NOMO-1 (cell line): ENCODE data around the gene SLC38A9.
A peak's percentile ranks its signal among the peaks of the same experiment; 100 is the strongest.
"Not testable (repeated sequence)": the region's sequence is repeated elsewhere in the genome, so short reads cannot be mapped to it uniquely, and the experiment has no call there.

Experiments
- DNase-seq, 2 experiments: peaks; one replicate each; lab custom pipeline; 2025; ENCODE audit not compliant: unreplicated experiment in 2 of 2; lab: John Stamatoyannopoulos, UW

The SLC38A9 gene

GRCh38 chr5:55712023-55712859 lies at the start of gene SLC38A9:
Gene SLC38A9 (minus strand): TSS chr5:55712324. CDS start chr5:55697958, 14,366 bp downstream.
- DNase-seq = peak; percentile 95 to 97

GRCh38 chr5:55761721-55762120 lies 49.6 kb upstream of the SLC38A9 start:
- not testable (repeated sequence) for DNase-seq

- no peak for DNase-seq
Observed at GRCh38 chr5:55758714-55759113, 46.6 kb upstream of the SLC38A9 start.

GRCh38 chr5:55758231-55758630 lies 46.1 kb upstream of the SLC38A9 start:
- DNase-seq = no peak

GRCh38 chr5:55750499-55750898 lies 38.4 kb upstream of the SLC38A9 start:
- DNase-seq = no peak

GRCh38 chr5:55750063-55750462 lies 37.9 kb upstream of the SLC38A9 start:
- no peak for DNase-seq

- no peak for DNase-seq
Observed at GRCh38 chr5:55749387-55749786, 37.3 kb upstream of the SLC38A9 start.

- no peak for DNase-seq
Observed at GRCh38 chr5:55747778-55748318, 35.7 kb upstream of the SLC38A9 start.

GRCh38 chr5:55742778-55743177 lies 30.7 kb upstream of the SLC38A9 start:
- no peak for DNase-seq

- DNase-seq = no peak
Observed at GRCh38 chr5:55737793-55738192, 25.7 kb upstream of the SLC38A9 start, which contains the start of gene DDX4. Gene DDX4 (plus strand): TSS chr5:55738061. CDS start chr5:55738964, 903 bp downstream.

GRCh38 chr5:55734658-55735057 lies 22.5 kb upstream of the SLC38A9 start:
- DNase-seq = no peak

GRCh38 chr5:55732585-55732984 lies 20.5 kb upstream of the SLC38A9 start:
- no peak for DNase-seq

GRCh38 chr5:55731848-55732247 lies 19.7 kb upstream of the SLC38A9 start:
- no peak for DNase-seq

- DNase-seq = no peak
Observed at GRCh38 chr5:55724281-55724680, 12.2 kb upstream of the SLC38A9 start.

GRCh38 chr5:55720188-55720703 lies 8.1 kb upstream of the SLC38A9 start:
- peak in 1 of 2 experiments; percentile 41 for DNase-seq

- not testable (repeated sequence) for DNase-seq
Observed at GRCh38 chr5:55719026-55719425, 6.9 kb upstream of the SLC38A9 start.

- DNase-seq = no peak
Observed at GRCh38 chr5:55715519-55716078, 3.5 kb upstream of the SLC38A9 start.

- DNase-seq = no peak
Observed at GRCh38 chr5:55714749-55715148, 2.6 kb upstream of the SLC38A9 start.

GRCh38 chr5:55714339-55714738 lies 2.2 kb upstream of the SLC38A9 start:
- DNase-seq = no peak

- no peak for DNase-seq
Observed at GRCh38 chr5:55713871-55714270, 1.7 kb upstream of the SLC38A9 start.

GRCh38 chr5:55711507-55712022 lies 559 bp downstream of the SLC38A9 start:
- no peak for DNase-seq
